GM18907 (cell line): Measurements from ENCODE around the gene ABCE1.

Experiments
- ATAC-seq: cut with Tn5 transposase; IDR thresholded peaks from one replicate; pipeline ENCODE4 v1.9.1; 2021; ENCODE audit warnings: mild to moderate bottlenecking, moderate library complexity; ENCODE audit not compliant: unreplicated experiment

ABCE1 gene

DNA sequence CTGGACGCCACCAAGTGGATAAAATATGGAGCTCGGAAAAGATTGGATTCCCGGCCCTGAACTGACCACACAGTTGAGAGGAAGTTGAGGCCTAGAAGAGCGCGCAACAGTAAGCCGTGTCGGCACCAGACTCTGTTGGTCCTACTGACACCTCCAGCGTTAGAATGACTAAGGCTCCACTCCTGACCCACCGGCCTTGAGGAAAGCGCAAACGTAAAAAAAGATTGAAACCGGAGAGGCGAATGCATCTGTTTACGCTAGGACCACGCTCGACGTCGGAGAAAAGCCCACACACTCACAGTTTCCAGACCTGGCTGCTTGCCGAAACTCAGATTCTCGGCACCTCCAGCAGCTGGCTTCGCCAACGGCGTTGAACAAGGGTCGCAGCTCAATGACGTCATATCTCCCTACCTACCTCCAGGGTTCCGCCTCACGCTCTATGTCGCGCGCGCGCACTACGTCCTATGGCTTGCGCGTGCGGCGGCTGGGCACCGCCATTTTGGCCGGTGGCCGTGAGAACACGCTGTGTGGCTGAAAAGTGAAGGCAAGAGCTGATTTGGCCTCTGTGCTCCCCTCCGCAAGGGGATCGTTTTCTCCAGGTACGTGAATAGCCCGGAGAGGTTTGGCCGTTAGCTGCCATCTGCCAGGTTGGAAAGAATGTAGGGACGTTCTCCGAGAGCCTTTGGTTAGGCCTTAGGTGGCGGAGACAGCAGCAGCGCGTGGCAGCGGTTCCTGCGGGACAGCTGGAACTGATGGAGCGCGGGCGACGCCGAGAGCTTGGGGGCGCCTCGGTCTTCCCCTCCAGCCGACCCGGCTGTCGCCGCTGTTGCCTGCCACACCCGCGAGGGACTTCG is at the start of gene ABCE1, which contains the start of gene ANAPC10:
ABCE1 (plus strand) TSS at position 491 of the 854 bp plus-strand sequence. CDS start 6,102 bp downstream, outside the sequence.
ANAPC10 (minus strand) TSS at position 376 of the 854 bp plus-strand sequence. CDS start 2,097 bp downstream, outside the sequence.
- peak; percentile 84 for ATAC-seq

GRCh38 chr4:145048817-145049216 is 49.3 kb upstream of the ABCE1 start:
- no peak for ATAC-seq

GRCh38 chr4:145049241-145049640 is 48.9 kb upstream of the ABCE1 start:
- ATAC-seq, result no peak

- ATAC-seq, result no peak
Measured at GRCh38 chr4:145055533-145056257, 42.4 kb upstream of the ABCE1 start.

DNA sequence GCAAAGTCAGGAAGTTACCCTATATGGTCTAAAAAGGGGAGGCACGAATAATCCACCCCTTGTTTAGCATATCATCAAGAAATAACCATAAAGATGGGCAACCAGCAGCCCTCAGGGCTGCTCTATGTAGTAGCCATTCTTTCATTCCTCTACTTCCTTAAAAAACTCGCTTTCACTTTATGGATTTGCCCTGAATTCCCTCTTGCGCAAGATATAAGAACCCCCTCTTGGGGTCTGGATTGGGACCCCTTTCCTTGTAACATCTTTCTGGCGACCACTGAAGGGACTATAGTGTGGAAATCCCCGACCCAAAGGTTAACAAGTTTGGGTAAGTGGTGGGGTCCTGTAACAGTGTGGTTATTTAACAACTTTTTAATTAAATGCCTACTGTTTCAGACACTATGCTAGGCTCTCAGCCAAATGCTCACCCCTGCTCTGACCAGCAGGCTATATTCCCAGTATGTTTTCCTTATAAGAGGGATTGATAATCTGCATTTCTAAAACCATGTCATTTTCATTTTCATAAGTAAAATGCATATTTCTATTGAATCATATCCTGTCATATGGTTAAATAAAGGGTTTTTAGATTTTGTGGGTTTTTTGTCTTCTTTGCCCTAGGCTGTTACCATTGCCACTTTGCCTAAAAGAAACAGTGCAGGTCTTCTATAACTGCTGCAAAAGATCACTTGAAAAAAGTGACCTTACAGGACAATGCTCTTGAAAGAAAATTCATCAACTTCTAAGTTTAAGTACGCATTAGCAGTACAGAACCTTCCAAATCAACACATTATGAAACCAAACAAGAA is 41.6 kb upstream of the ABCE1 start:
- ATAC-seq, result no peak

GRCh38 chr4:145058256-145058655 is 39.9 kb upstream of the ABCE1 start:
- ATAC-seq, result no peak

DNA sequence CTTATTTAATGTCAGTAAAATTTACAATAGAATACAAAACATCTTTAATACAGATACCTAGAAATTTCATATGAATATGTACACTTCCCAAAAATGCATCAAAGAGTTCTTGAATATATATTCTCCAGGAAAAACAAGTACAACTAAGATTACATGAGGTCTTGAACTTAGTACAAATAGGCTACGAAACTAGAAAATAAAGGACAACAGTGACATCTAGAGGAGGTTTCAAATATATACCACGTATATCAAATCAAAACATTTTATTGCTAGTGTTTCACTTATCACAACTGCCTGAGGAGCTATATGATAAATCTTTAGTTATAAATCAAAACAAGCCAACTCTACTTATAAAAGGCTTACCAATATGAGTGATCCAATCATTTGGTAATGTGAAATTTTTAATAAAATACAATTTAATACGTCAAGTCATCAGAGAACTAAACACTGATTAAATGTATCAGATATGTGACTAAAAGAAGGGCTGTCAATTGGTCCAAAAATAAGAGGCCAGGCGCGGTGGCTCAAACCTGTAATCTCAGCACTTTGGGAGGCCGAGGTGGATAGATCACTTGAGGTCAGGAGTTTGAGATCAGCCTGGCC is 36.7 kb upstream of the ABCE1 start:
- ATAC-seq, result peak; percentile 80

- ATAC-seq, result no peak
Measured at GRCh38 chr4:145066063-145066501, 32.0 kb upstream of the ABCE1 start.

DNA sequence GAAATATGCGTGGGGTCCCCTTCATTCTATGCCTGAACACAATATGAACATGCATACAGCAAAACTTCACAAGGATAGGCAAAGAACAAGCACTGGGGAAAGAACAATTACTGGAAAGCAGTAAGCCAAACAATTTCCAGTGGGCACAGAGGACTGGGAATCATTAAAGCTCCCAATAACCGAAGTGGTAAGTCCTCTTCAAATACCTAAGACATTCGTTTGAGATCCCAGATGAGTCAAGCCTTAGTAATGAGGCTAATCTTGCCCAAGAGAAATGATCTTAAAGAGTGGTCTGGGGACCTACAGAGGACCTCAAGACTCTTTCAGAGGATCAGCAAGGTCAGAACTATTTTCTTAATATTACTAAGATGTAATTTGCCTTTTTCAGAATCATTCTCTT is 28.8 kb upstream of the ABCE1 start:
- ATAC-seq, result no peak

- ATAC-seq, result no peak
Measured at GRCh38 chr4:145071560-145071959, 26.6 kb upstream of the ABCE1 start.

DNA sequence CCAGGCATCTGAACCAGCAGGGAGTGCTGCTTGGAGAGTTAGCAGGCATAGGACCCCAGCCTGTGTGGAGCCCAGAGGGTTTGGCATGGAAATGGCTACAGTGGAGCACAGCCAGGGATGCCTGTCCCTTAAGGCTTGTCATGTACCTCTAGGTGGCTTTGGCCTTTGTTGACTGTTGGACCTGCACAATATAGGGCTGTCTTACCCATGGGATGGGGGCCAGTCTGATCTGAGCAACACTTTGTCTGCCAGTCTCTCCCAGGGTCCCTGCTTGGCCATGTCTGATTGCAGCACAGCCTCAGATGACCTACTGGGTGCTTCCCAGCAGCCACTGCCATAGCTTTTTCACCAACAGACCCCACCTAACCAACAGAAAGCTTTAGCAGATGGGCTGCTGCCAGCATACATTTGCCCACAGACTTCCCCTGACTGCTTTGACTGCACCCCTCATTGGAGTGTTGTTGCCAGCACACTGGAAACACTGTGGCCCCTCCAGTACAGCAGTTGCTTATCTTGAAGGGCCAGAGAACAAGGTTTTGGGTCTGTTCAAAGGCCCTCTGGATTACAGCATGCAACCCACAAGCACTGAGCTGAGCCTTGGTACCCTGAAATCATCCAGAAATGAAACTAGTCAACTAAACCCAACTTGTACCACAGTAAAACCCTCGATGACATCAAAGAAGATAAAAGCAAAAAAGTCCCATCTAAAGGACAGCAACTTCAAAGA is 22.2 kb upstream of the ABCE1 start:
- peak; percentile 68 for ATAC-seq

- no peak for ATAC-seq
Measured at GRCh38 chr4:145076469-145076855, 21.6 kb upstream of the ABCE1 start.

DNA sequence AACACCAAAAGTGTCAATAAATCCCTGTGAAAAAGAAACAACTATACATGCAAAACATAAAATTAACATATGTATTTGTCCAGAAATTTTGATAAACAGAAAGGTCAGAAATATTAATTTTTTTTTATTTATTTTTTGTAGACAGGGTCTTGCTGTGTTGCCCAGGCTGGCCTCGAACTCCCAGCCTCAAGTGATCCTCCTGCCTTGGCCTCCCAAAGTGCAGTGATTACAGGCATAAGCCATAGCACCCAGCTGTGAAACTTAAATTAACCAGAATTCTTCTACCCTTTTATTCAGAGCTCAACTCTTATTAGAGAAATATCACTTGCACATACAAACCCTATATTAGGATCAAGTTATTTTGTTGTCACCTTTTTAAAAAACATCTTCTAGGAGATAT is 16.4 kb upstream of the ABCE1 start:
- no peak for ATAC-seq

- ATAC-seq, result no peak
Measured at GRCh38 chr4:145083891-145084605, 14.1 kb upstream of the ABCE1 start.

DNA sequence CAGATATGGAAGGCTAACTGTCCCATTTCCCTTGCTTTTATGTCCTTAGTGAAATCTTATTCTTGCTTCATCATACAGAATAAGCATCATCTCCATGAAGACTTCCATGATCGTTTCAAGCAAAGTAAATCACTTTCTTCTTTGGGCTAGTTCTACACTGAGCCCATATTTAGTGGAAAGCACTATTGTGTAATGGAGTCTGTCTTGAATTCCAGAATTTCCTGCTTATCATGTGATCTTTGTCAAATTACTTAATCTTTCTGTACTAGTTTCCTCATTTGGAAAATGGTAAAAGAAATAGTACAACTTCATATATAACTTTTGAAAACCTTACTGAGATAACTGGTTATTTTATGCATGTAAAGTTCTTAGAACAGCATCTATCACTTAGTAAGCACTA is 7.7 kb upstream of the ABCE1 start:
- ATAC-seq, result no peak

- no peak for ATAC-seq
Measured at GRCh38 chr4:145093638-145094037, 4.5 kb upstream of the ABCE1 start.

DNA sequence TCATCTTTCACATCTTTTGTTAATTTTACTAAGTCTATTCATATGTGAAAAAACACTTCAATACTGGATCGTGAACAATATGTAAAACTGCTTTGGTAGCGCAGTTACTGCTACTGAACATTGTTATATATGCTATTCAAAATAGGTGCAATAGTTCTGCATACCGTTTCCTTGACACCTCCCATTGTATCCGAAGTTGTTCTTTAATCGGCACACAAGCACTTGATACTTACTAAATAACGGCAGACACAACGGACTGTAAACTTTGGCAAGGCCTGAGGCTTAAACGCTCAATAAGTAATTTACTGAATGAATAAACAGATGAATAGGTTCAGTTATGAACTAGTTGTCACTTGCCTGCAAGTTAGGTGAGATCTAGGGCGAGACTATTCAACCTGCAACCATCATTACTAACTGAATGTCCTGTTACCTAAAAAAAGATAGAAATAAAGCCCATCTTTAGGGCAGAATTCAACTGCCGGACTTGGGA is 735 bp upstream of the ABCE1 start:
- ATAC-seq, result peak; percentile 3

- ATAC-seq, result peak; percentile 22
Measured at GRCh38 chr4:145098675-145099037, 545 bp downstream of the ABCE1 start.

GRCh38 chr4:145099653-145100052 is 1.5 kb downstream of the ABCE1 start:
- ATAC-seq, result no peak
